ENCODE measurements around the gene SERPINB2. TPM values are rescaled to one million over a fixed set of nuclear protein-coding genes. Genes with fewer than 3 reads are reported as not detected.

Gene SERPINB2
- total and polyA plus RNA-seq, 12 donors = 0.12 to 0.20 (median 0.14) TPM; not detected in 9

- no peak for DNase-seq
- Histone ChIP-seq H3K27ac (no peak overlapping the region), H3K36me3 (no peaks in the 10 kb centered on the region), H3K4me1 (peaks cover 0 to 11% (median 0%) of the 10 kb centered on the region in 9 donors), H3K9me3 (peaks cover 0 to 3% (median 0%) of the 10 kb centered on the region in 11 donors), H3K27me3 (peaks cover 0 to 6% (median 0%) of the 10 kb centered on the region in 7 donors), H3K4me3 (no peak overlapping the region)
- TF ChIP-seq CTCF (IDR thresholded peaks at IDR 0.05) = no peak
- WGBS, 2 donors = 72 to 91% methylated on average over 2 of the region's 2 CpGs
- intact Hi-C loops (cut with DNase I) = no loop called here
- ATAC-seq = no peak
Measured at GRCh38 chr18:63860531-63860930, 27.0 kb upstream of the SERPINB2 start.

GRCh38 chr18:63867368-63868125 lies 20.0 kb upstream of the SERPINB2 start:
- WGBS, 2 donors = 77 to 78% methylated on average over 3 of the region's 3 CpGs
- Histone ChIP-seq H3K36me3 (no peaks in the 10 kb centered on the region), H3K4me1 (no peaks in the 10 kb centered on the region), H3K27ac (no peak overlapping the region), H3K9me3 (no peaks in the 10 kb centered on the region), H3K4me3 (no peak overlapping the region), H3K27me3 (no peaks in the 10 kb centered on the region)
- intact Hi-C loops (cut with DNase I) = no loop called here
- no peak for TF ChIP-seq CTCF (IDR thresholded peaks at IDR 0.05)
- no peak for ATAC-seq
- DNase-seq = no peak

GRCh38 chr18:63868546-63868945 lies 19.0 kb upstream of the SERPINB2 start:
- H3K27me3 ChIP-seq = no peaks in the 10 kb centered on the region
- TF ChIP-seq CTCF (IDR thresholded peaks at IDR 0.05) = no peak
- H3K27ac ChIP-seq = peak overlapping the region in 1 of 10 donors; percentile 48
- DNase-seq = no peak
- intact Hi-C loops (cut with DNase I) = no loop called here
- no peaks in the 10 kb centered on the region for H3K36me3 ChIP-seq
- no peaks in the 10 kb centered on the region for H3K9me3 ChIP-seq
- H3K4me1 ChIP-seq = no peaks in the 10 kb centered on the region
- 88 to 92% methylated on average over 9 of the region's 9 CpGs for WGBS, 2 donors
- no peak overlapping the region for H3K4me3 ChIP-seq
- no peak for ATAC-seq

GRCh38 chr18:63869374-63869773 lies 18.1 kb upstream of the SERPINB2 start:
- Histone ChIP-seq H3K4me3 (no peak overlapping the region), H3K27me3 (no peaks in the 10 kb centered on the region), H3K27ac (peak overlapping the region in 1 of 10 donors; percentile 71), H3K9me3 (no peaks in the 10 kb centered on the region), H3K36me3 (no peaks in the 10 kb centered on the region), H3K4me1 (no peaks in the 10 kb centered on the region)
- DNase-seq (no peak), ATAC-seq (no peak)
- 82% methylated on average over 9 of the region's 9 CpGs for WGBS, 2 donors
- no peak for TF ChIP-seq CTCF (IDR thresholded peaks at IDR 0.05)
- intact Hi-C loops (cut with DNase I) = no loop called here

All from heart right ventricle (tissue), 16 donors.